Umbilical cord (tissue), 2 donors: ENCODE measurements around the gene SEC63. TPM values are rescaled to one million over a fixed set of nuclear protein-coding genes. Genes with fewer than 3 reads are reported as not detected.
A peak's percentile ranks its signal among the peaks of the same experiment; 100 is the strongest.
"Not testable (repeated sequence)": the region's sequence is repeated elsewhere in the genome, so short reads cannot be mapped to it uniquely, and the experiment has no call there.

Experiments
- DNase-seq: peaks from one replicate; pipeline ENCODE4 v3.0.0-alpha.2; 2015; ENCODE audit warnings: low spot score
- total RNA-seq: library from RNA; depleted of rRNA; stranded (reverse); fragments of >200 nt; gene quantifications from one replicate; pipeline ENCODE4 v1.2.3, GENCODE V29; 2014; ENCODE audit warnings: low replicate concordance; ENCODE audit not compliant: insufficient read depth

SEC63 gene
- total RNA-seq, 1 donor from 2014 or later = 45.3 TPM

DNA sequence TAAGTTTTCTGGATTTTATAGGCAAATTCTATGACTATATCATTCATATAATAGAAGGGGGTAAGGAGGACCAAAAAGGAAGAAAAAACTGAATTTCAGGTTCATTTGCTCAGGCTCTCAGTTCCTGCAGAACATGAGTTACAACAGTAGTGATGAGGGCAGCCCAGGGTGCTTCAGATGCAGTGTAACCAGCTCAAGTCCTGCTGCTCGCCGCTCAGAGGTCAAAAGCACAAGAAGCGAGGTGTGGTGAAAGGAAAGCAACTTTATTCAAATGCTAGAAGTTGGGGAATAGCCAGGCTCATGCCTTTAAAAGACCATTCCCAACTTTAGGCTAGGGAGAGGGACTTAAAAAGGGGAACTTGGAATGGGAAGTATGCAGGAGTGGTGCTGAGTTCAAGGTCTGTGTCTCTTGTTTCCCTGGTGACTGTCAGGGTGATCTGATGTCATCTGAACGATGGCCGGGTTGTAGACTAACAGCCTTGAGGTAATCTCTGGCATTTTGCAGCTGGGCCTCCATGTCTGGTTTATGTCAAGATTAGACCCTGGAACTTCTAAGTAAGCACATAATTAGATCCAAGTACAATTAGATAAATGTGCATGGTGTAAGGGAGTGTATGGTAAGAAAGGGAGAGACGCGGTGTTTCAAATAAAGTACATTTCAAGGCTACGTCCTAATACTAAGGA lies 14.5 kb upstream of the SEC63 start:
- peak; percentile 50 for DNase-seq

DNA sequence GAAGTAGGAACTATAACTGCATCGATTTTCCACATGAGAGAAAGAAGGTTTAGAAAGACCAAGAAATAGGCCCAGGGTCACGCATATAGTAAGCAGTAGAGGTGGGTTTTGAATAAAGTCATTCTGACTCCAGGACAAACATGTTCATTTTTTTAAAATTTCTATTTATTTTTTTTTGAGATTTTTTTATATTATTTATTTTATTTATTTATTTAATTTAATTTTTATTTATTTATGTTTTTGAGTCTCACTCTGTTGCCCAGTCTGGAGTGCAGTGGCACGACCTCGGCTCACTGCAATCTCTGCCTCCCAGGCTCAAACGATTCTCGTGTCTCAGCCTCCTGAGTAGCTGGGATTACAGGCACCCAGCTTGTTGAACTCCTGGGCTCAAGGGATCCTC lies 13.2 kb upstream of the SEC63 start:
- no peak for DNase-seq

DNA sequence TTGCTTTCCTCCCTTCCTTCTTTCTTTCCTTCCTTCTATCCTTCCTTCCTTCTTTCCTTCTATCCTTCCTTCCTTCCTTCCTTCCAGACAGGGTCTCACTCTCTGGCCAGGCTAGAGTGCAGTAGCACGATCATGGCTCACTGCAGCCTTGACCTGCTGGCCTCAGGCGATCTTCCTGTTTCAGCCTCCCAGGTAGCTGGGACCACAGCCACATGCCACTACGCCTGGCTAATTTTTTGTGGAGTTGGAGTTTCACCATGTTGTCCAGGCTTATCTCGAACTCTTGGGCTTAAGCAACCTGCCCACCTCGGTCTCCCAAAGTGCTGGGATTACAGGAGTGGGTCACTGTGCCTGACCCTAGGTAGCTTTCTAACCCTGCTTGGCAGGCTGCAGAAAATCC lies 12.2 kb upstream of the SEC63 start:
- no peak for DNase-seq

DNA sequence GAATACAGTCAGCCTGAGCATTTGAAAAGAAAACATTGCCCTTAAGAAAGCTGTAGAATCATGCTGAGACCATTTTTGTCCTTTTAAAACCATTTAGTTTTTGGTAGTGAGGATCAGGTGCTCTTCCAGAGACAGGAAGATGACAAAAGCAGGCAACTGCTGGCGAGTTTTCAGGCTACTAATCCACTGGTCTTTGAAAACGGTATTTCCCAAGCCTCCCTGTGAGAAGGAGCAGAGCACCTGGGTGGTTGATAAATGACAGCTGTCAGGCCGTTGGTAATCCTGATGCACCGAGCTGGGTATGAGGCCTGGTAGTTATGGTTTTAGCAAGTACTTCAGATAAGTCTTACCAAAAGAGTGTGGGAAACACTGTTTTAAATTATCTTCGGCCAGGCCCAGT lies 10.1 kb upstream of the SEC63 start:
- DNase-seq = no peak

DNA sequence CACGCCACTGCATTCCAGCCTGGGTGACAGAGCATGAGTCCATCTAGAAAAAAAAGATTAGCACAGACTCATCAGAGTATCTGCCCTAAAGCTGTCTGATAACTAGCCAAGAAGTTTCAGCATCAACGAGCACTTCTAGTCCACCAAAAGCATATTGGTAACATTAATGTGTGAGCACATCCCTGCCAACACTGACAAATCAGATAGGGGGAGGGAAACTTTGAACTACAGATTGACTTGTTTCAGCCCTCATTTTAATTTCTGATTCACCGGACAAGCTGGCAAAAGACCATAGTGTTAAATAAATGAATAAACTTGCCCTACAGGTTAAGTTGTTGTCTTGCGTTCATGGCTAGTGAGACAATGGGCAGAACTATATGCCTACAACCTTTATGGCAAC lies 7.7 kb upstream of the SEC63 start:
- no peak for DNase-seq

DNA sequence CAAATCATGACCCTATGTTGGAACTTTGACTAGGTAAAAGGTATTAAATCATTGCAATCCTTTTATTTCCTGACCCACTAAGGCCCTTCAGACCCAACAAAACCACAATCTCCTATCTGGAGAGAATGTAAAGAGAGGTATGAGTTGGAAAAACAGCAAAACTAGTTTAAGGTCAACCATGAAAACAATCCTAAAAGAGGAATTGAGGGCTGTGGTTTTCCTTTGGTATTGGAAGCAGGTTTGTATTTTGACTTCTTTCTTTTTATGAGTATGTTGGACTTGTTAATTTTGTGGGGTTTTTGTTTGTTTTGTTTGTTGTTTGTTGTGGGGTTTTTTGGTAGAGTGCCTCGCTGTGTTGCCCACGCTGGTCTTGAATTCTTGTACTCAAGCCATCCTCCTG lies 4.7 kb upstream of the SEC63 start:
- no peak for DNase-seq

DNA sequence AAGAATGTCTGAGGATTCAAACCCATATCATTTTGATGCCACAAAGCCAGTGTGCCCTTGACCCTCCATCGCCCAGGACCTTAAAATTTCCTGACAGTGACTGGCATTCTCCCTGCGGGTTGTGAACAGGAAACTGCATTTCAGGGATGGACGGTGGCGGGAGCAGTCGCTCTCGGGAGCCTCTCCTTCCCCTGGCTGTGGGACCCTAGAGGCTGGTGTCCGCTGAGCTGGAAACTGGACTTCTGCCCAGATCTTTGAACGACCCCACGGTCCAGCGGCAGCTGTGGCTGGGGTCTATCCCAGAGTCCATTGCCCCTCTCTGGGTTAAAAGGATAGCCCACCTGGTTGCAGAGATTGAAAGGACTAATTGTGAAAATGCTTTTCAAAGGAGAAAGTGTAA lies 1.4 kb upstream of the SEC63 start:
- DNase-seq = no peak

DNA sequence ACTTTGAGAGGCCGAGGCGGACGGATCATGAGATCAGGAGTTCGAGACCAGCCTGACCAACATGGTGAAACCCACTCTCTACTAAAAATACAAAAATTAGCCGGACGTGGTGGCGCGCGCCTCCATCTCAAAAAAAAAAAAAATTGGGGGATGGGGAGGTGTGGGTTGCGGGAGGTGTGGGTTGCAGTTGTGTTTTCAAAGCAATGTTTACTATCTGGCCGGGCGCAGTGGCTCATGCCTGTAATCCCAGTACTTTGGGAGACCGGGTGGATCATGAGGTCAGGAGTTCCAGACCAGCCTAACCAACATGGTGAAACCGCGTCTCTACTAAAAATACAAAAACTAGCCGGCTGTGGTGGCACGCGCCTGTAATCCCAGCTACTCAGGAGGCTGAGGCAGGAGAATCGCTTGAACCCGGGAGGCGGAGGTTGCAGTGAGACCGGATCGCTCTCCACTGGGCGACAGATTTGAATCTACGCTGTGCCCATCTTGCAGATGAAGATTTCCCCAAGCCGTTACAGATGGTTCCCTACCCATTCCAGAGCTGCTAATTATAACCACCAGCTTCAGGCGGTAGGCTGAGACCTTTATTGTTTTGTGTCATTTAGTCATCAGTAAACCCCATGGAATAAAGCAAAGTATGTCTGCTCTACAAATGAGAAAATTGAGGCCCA lies 818 bp upstream of the SEC63 start:
- not testable (repeated sequence) for DNase-seq

DNA sequence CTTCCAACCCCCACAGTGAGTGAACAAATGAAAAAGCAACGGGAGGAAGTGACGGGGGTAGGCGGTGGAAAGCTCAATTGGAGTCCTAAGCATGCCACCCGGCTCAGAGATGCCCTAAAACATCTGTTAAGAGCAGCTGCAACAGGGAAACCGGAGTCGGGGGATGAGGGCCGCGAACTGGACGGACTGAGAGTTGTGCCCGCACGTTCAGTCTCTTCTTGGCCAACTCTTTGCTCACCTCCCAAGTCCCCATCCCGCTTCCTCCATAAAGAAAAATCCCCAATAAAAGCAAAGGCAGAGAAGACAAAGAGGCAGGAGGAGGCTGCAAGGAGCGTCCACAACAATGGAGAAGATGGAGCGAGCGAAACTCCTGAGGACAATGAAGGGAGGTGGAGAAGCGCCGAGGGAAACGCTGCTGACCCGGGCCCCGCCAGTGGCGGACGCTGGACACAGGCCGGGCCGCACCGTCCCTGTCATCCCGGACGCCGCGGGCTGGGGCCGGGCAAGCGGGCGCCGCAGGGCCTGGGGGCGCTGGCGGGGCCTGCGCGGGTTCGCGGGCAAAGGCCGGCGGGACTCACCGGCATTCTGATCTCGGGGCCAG lies 600 bp downstream of the SEC63 start:
- DNase-seq = peak; percentile 83

DNA sequence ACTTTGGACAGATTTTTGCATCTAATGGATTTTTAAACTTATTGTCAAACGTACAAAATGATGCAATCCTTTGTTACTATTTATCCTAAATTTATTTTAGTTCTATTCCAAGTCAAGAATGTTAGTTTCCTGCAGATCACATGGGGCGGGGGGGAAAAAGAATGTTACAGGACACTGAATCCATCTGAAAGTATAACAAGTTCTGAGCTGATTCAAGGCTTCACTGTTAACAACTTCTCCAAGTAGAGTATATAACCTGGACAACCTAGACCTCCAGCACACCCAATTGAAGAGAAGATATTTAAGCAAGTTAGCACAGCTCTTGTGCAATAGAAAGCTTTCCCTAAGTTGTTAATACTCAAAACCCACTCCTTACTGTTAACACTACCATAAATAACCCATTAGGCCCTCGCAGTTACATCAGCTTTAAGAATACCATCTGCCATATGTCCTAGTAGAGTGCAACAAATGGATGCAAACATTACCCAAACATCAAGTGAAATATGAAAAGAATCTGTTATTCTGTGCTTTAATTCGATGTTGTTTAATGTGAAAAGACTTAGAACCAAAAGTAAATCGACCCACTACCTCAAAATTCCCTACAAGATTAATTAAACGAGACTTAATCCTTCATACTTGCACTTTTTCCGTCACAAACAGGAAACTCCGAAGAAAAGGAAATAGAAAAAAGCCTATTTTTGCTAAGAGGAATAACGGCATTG lies 1.3 kb downstream of the SEC63 start:
- DNase-seq = peak; percentile 48

DNA sequence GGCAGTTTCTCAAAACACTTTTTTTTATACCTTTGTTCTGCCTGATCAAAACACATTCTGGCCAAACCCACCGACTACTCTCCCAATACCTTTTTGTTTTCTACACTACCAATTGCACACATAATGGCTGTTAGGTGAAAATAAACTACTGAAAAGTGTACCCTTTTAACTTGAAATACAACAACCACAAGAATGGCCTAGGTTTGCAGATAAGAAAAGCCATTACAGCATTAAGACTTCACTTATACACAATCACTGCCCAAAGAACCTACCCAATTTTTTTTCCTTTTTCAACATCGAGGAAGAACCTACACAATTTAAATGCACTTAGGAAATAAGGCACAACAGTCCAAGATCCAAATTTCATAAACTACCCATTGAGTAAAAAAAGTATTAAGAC lies 1.8 kb downstream of the SEC63 start:
- DNase-seq = no peak

DNA sequence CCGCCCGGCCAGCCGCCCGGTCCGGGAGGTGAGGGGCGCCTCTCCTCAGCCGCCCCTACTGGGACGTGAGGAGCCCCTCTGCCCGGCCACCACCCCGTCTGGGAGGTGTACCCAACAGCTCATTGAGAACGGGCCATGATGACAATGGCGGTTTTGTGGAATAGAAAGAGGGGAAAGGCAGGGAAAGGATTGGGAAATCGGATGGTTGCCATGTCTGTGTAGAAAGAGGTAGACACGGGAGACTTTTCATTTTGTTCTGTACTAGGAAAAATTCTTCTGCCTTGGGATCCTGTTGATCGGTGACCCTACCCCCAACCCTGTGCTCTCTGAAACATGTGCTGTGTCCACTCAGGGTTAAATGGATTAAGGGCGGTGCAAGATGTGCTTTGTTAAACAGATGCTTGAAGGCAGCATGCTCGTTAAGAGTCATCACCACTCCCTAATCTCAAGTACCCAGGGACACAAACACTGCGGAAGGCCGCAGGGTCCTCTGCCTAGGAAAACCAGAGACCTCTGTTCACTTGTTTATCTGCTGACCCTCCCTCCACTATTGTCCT lies 4.1 kb downstream of the SEC63 start:
- not testable (repeated sequence) for DNase-seq

DNA sequence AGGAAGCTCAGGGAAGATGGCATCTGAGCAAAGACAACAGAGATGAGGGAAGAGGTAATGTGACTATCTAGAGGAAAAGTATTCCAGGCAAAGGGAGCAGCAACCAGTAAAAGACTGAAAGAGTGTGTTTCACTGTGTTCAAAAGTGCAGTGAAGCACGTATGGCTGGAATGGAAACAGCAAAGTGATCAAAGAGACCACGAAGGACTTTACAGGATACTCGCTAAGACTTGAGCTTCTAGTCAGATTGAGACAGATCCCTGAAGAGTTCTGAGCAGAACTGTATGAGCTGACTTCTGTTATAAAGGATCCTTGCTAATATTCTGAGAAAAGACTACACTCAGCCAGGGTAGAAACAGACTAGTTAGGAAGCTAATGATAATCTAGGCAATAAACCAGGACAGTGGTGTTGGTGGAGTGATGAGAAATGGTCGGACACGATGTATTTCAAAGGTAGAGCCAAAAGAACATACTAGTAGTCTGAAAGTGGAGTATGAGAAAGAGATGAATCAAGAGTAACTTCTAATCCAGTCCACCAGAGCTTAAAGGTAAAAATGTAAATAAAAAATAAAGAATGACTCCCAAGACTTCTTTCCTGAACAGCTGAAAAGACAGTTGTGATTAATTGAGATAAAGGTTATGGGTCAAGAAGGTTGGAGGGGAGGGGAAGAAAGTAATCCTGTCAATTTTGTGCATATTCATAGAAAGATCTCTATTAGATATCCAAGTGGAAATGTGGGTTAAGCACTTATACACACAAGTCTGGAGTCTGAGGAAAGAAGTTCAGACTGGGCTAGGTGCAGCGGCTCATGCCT lies 14.2 kb downstream of the SEC63 start:
- peak; percentile 31 for DNase-seq

DNA sequence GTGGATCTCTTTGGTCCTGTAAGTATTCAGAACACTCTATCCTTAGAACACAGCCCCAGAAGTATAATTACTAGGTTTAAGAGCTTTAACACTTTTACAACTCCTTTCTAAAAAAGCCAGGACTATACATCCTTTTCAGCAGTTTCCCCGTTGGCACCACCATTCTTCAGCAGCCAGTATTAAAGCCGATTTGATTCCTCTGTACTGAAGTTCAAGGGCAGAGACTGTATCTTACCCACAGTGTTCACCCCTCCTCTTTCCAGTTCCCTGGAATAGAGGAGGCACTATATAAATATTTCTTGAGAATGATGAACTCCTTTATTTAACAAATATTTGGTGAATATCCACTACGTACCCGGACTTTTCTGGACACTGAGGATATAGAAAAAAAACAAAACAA lies 15.9 kb downstream of the SEC63 start:
- no peak for DNase-seq

DNA sequence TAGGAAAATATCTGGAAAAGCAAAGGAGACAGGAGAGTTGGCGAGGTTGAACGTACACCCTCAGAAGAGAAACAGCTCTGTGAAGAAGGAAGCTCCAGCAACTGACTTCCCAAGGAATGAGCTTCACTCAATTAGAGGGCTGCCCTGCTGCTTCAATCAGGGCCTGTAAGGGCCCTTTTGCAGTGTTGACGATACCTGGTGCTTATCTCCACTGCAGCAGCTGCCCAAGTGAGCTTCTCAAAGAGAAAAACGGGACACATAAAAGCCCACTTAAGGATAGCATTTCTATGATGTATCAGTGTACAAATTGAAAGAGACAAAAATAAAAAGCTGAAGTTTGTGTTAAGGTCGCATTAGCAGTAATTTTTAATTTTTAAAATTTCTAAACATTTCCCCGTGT lies 16.4 kb downstream of the SEC63 start:
- no peak for DNase-seq

DNA sequence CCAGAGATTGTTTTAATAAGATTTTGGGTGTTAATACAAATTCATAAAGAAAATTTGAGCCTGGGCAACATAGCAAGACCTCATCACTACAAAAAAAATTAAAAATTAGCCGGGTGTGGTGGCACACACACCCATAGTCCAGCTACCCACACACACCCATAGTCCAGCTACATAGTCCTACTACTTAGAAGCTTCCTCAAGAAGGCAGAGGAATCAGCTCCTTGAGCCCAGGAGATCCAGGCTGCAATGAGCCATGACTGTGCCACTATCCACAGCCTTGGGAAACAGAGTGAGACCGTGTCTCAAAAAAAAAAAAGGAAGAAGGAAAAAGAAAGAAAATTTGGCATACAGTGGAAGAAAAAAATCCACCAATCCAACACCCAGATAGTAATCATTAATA lies 16.8 kb downstream of the SEC63 start:
- DNase-seq = no peak

DNA sequence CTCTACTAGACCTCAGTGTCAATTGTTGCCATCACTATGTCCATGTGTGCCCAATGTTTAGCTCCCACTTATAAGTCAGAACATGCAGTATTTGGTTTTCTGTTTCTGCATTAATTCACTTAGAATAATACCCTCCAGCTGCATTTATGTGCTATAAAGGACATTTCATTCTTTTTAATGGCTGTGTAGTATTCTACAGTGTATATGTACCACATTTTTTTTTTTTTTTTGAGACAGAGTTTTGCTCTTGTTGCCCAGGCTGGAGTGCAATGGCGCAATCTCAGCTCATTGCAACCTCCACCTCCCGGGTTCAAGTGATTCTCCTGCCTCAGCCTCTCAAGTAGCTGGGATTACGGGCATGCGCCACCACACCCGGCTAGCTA lies 21.1 kb downstream of the SEC63 start:
- DNase-seq = not testable (repeated sequence)

DNA sequence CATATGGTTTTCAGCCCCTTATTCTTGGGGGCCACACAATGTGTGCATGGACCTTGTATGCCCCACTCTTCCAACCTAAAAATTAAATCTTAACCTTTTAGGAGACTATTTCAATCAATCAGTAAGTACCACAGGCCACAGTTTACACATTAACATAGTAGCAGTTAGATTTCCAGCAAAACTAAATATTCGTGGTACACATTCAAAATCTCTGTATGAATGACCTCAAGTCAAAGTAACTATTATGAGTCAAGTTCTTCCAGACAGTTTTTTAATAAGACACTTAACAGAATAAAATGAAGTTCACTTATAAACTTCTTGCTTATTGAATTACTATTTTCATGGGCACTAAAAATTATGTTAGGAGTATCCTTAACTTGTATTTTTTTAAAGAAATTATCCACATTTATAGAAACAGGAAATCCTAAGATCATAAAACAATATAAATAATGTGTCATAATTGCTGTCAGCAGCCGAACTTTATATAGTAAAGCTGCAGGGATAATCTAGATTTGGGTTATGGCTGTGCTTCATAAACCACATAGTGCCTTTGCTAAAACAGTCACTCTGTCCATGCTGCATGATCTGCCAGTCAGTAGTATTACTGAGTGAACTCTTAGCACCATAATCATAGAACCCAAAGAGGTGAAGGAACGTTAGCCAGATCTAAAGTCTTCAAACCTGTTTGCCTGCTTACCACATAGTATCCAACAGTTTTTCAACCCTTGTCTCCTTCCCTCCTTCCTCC lies 21.7 kb downstream of the SEC63 start:
- no peak for DNase-seq

DNA sequence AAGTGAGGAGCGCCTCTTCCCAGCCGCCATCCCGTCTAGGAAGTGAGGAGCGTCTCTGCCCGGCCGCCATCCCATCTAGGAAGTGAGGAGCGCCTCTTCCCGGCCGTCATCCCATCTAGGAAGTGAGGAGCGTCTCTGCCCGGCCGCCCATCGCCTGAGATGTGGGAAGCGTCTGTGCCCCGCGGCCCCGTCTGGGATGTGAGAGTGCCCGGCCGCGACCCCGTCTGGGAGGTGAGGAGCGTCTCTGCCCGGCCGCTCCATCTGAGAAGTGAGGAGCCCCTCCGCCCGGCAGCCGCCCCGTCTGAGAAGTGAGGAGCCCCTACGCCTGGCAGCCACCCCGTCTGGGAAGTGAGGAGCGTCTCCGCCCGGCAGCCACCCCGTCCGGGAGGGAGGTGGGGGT lies 23.8 kb downstream of the SEC63 start:
- not testable (repeated sequence) for DNase-seq

DNA sequence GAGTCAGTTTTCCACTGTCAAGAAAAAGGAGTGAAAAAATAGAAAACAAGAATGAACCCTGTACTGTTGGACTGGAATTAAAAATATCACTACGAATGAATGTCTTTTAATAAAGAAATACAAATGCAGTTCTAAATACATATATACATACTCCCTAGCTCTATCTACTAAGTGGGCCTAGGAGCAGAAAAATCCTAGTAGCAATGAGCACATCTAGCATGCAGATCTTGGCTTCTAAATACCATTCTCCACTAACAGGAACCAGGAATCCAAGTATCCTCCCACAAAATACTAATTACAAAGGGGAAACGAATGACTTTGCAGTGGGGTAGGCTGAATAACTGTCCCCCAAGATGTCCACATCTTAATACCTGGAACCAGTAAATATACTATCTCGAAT lies 25.4 kb downstream of the SEC63 start:
- no peak for DNase-seq

DNA sequence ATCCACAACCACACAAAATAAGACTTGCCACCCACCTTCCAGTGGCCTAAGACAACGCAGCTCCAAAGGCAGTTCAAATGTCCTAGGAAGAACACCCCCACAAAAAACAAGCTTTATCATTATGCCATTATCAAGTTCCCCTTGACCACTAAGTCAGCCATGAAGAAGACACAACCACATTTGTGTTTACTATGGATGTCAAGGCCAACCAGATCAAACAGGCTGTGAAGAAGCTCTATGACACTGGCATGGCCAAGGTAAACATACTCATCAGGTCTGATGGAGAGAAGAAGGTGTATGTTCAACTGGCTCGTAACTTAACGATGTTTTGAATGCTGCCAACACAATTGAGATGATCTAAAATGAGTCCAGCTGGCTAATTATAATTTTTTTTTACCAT lies 26.1 kb downstream of the SEC63 start:
- DNase-seq = no peak
